Panc1 (cell line): ENCODE results near the gene DPYSL5. TPM values are rescaled to one million over a fixed set of nuclear protein-coding genes. Genes with fewer than 3 reads are reported as not detected.

Experiments
- ATAC-seq: fragments of 200-7000 bp; cut with Tn5 transposase; 2 replicates; pipeline ENCODE4 v1.9.1; 2020; ENCODE audit warnings: mild to moderate bottlenecking, moderate library complexity
- BruUV-seq: library from RNA; stranded (reverse); fragments of 400-500 nt; replicated peaks from 2 replicates; lab custom pipeline; 2021; lab: Mats Ljungman, UMichigan
- CTCF ChIA-PET: fragments of 300-600 bp; sonication (Branson Sonifier 250); formaldehyde crosslinking; loops from one replicate; lab custom pipeline; 2022; ENCODE audit warnings: antibody characterized with exemption; lab: Charles Lee
- POLR2A ChIA-PET: fragments of 300-600 bp; sonication (Branson Sonifier 250); formaldehyde crosslinking; loops from one replicate; lab custom pipeline; 2022; ENCODE audit warnings: antibody characterized with exemption; lab: Charles Lee
- DNase-seq: peaks from one replicate; pipeline ENCODE4 v3.0.0-alpha.2; 2010; ENCODE audit warnings: low read depth, low spot score
- H3K27ac ChIP-seq: 2 replicates; pipeline ENCODE4 v1.5.1; 2011; ENCODE audit warnings: mild to moderate bottlenecking, low read length, inconsistent platforms
- H3K27me3 ChIP-seq: fragments of 200-500 bp; sonication (Bioruptor generic); 2 replicates; pipeline ENCODE4 v1.6.0; 2014; ENCODE audit warnings: low read length, inconsistent platforms; ENCODE audit not compliant: control insufficient read depth, insufficient read depth
- H3K36me3 ChIP-seq: fragments of 200-500 bp; sonication (Bioruptor generic); 2 replicates; pipeline ENCODE4 v1.5.1; 2014; ENCODE audit warnings: inconsistent platforms, mild to moderate bottlenecking, low read length, moderate library complexity; ENCODE audit not compliant: control insufficient read depth, insufficient read depth
- H3K4me1 ChIP-seq: 2 replicates; pipeline ENCODE4 v1.5.1; 2011; ENCODE audit warnings: inconsistent platforms, mild to moderate bottlenecking, low read length, moderate library complexity; ENCODE audit not compliant: control insufficient read depth, insufficient read depth
- H3K4me3 ChIP-seq, 2 experiments: 2 replicates each; pipeline ENCODE4 v1.5.1; 2011 to 2012; ENCODE audit warnings: low read depth in 2 of 2, low read length in 2 of 2, mild to moderate bottlenecking in 2 of 2, inconsistent platforms in 1 of 2, moderate library complexity in 1 of 2
- H3K9me3 ChIP-seq: fragments of 200-500 bp; sonication (Bioruptor generic); 2 replicates; pipeline ENCODE4 v1.5.1; 2014; ENCODE audit warnings: low read depth, mild to moderate bottlenecking, inconsistent platforms, low read length, moderate library complexity; ENCODE audit not compliant: control insufficient read depth, insufficient read depth
- CTCF ChIP-seq: fragments of 450-650 bp; IDR thresholded peaks from 2 replicates; pipeline ENCODE4 v1.5.1; 2017; ENCODE audit warnings: mild to moderate bottlenecking
- POLR2AphosphoS5 ChIP-seq: IDR thresholded peaks from 2 replicates; pipeline ENCODE4 v1.6.1; 2012; ENCODE audit warnings: mild to moderate bottlenecking, low read depth, low read length, moderate library complexity
- SIN3A ChIP-seq: IDR thresholded peaks from 2 replicates; pipeline ENCODE4 v1.6.1; 2012; ENCODE audit warnings: low read depth, mild to moderate bottlenecking, low read length, moderate library complexity, borderline replicate concordance; ENCODE audit not compliant: insufficient read depth
- TCF7L2 ChIP-seq: IDR thresholded peaks from 2 replicates; pipeline ENCODE4 v1.6.1; 2011; ENCODE audit warnings: mild to moderate bottlenecking, low read depth, low read length, inconsistent platforms
- in situ Hi-C: cut with HindIII; loops from 2 replicates; pipeline ENCODE4 v1.10.0; 2016; ENCODE audit warnings: low sequenced_read_pairs, low pct_unique_long_range_greater_than_20kb
- intact Hi-C: fragments of 100-400 bp; cut with micrococcal nuclease; formaldehyde crosslinking; loops from one replicate; pipeline ENCODE4 v1.10.0; 2022; ENCODE audit not compliant: unreplicated experiment
- total RNA-seq: library from RNA; stranded (reverse); gene quantifications from one replicate; pipeline ENCODE4 v1.2.1, GENCODE V29; 2021; ENCODE audit not compliant: unreplicated experiment
- TF ChIP-seq, protein P1 (sequence below), 2 experiments: IDR thresholded peaks; 2 replicates each; pipeline ENCODE4 v1.6.1; 2011 to 2012; ENCODE audit warnings: low read depth in 2 of 2, control low read depth in 1 of 2, low read length in 1 of 2, mild to moderate bottlenecking in 1 of 2, moderate library complexity in 1 of 2; ENCODE audit not compliant: insufficient read depth in 1 of 2

DPYSL5 gene
- total RNA-seq, 1 experiment from 2014 or later = 0.31 TPM

- in situ Hi-C loops = no loop called here
- no peak overlapping the region for H3K27ac ChIP-seq
- H3K4me1 ChIP-seq = no peaks in the 10 kb centered on the region
- no TSS peak for BruUV-seq
- POLR2A ChIA-PET = no interaction called here
- no peak for ATAC-seq
- H3K27me3 ChIP-seq = peaks cover 3% of the 10 kb centered on the region; the same call in 1 of the 2 replicates
- H3K36me3 ChIP-seq = no peaks in the 10 kb centered on the region
- intact Hi-C loops = no loop called here
- CTCF ChIA-PET = no interaction called here
- TF ChIP-seq TCF7L2 (no peak), POLR2AphosphoS5 (no peak), CTCF (no peak), SIN3A (no peak)
- TF ChIP-seq, protein P1, sequence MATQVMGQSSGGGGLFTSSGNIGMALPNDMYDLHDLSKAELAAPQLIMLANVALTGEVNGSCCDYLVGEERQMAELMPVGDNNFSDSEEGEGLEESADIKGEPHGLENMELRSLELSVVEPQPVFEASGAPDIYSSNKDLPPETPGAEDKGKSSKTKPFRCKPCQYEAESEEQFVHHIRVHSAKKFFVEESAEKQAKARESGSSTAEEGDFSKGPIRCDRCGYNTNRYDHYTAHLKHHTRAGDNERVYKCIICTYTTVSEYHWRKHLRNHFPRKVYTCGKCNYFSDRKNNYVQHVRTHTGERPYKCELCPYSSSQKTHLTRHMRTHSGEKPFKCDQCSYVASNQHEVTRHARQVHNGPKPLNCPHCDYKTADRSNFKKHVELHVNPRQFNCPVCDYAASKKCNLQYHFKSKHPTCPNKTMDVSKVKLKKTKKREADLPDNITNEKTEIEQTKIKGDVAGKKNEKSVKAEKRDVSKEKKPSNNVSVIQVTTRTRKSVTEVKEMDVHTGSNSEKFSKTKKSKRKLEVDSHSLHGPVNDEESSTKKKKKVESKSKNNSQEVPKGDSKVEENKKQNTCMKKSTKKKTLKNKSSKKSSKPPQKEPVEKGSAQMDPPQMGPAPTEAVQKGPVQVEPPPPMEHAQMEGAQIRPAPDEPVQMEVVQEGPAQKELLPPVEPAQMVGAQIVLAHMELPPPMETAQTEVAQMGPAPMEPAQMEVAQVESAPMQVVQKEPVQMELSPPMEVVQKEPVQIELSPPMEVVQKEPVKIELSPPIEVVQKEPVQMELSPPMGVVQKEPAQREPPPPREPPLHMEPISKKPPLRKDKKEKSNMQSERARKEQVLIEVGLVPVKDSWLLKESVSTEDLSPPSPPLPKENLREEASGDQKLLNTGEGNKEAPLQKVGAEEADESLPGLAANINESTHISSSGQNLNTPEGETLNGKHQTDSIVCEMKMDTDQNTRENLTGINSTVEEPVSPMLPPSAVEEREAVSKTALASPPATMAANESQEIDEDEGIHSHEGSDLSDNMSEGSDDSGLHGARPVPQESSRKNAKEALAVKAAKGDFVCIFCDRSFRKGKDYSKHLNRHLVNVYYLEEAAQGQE (IDR thresholded peaks at IDR 0.05; ENCODE audit: insufficient read depth in 1 of 2, low read depth in 2 of 2, low read length in 1 of 2) = no peak
- no peak overlapping the region for H3K4me3 ChIP-seq
- no peaks in the 10 kb centered on the region for H3K9me3 ChIP-seq
- no peak for DNase-seq
Measured at GRCh38 chr2:26915316-26915715, 67.4 kb downstream of the DPYSL5 start.

DNA sequence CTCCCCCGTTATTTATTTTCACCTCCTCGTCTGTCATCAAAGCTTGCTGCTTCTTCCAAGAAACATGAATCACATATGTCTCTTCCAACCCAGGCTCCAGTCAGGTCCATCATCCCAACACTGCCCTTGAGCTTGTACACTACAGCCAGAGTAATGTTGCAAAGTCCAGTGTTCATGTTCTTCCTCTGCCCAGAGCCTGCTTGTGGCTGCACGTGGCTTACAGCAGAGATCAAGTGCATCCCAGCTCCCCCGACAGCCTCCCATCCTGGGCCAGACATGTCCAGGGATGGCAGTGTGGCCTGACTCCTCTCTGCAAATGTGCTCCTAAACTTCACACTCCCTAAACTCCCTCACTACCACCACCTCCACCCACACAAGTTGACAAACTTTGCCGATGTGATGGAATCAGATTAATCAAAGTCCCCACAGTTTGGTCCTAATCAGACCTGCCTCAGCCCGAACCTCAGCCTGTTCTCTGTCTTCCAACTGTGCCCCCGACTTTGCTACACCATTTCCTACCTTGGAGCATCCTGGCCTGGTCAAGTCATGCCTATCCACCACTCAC, 68.3 kb downstream of the DPYSL5 start:
- no peak overlapping the region for H3K4me3 ChIP-seq
- BruUV-seq = no TSS peak
- intact Hi-C loops (no loop called here), in situ Hi-C loops (no loop called here)
- ATAC-seq (no peak), DNase-seq (no peak)
- peaks cover 3% of the 10 kb centered on the region; the same call in 1 of the 2 replicates for H3K27me3 ChIP-seq
- H3K9me3 ChIP-seq = no peaks in the 10 kb centered on the region
- CTCF ChIA-PET = interaction anchor here (1.2 kb wide), 1 partner anchor 70 kb away, joined by 3 read pairs; no protein-coding TSS in a partner anchor
- no peak overlapping the region for H3K27ac ChIP-seq
- H3K36me3 ChIP-seq = no peaks in the 10 kb centered on the region
- POLR2A ChIA-PET = interaction anchor here (0.5 kb wide), 1 partner anchor 85 kb away, joined by 4 read pairs; no protein-coding TSS in a partner anchor
- H3K4me1 ChIP-seq = no peaks in the 10 kb centered on the region
- TF ChIP-seq CTCF = no peak
- no peak for TF ChIP-seq SIN3A
- no peak for TF ChIP-seq POLR2AphosphoS5
- TF ChIP-seq, protein P1 (IDR thresholded peaks at IDR 0.05; ENCODE audit: insufficient read depth in 1 of 2, low read depth in 2 of 2, low read length in 1 of 2) = no peak
- TF ChIP-seq TCF7L2 = no peak
